Activated T-cell treated with anti-CD3 and anti-CD28 coated beads for 1 hour (primary cell): ENCODE results near the gene ATG7.
"Not testable (repeated sequence)": the region's sequence is repeated elsewhere in the genome, so short reads cannot be mapped to it uniquely, and the experiment has no call there.

Source experiments
- DNase-seq: peaks from one replicate; pipeline ENCODE4 v3.0.0-alpha.2; 2020; ENCODE audit warnings: low read depth

ATG7 gene

DNA sequence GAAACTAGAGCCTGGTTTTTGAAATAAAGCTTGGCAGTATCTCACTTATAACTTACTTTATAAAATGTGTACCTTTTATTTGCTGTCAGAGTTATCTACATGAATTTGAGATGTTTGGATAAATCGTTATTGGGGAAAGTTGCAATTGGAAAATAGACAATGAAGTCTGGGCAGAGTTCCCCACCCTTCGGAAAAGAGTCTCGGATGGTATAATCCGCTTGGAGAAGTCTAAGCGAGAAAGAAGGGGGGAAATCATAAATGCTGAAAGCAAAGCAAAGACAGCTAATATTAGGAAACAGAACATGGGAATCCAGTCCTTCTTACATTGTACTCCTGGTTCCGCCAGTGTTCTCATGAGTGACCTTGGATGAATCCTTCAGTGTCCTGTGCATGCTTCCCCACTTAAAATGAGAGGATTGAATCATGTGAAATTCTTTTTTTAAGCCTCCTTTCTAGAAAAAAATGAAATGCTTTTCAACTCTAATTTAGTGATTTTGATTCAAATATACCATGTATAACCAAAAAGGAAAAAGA, 162.4 kb downstream of the ATG7 start:
- no peak for DNase-seq

DNA sequence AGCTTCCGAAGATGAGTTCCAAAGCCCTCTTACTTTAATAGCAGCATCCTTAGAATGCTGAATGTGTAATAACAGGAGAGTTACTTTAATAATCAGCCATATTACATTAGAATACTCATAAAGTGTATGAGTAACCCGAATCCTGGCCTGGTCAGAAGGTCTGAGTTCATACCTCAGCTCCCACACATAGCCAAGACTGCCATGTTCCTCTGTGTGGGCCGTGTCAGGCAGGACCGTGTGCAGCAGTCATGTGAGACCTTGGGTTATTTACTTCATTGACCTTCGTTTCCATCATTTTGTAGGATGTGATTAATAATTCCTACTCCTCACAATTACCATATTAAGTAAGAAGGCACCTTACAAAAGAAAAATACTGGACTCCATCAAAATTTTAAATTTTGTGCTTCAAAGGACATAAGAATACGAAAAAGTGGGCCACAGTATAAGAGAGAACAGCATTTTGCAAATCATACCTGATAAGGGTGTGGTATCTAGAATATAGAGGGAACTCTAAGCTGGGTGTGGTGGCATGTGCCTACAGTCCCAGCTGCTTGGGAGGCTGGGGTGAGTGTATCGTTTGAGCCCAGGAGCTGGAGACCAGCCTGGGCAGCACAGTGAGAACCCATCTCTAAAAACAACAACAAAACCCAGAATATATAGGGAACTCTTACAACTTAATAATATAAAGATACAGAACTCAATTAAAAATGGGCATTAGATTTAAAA, 163.4 kb downstream of the ATG7 start:
- DNase-seq = no peak

DNA sequence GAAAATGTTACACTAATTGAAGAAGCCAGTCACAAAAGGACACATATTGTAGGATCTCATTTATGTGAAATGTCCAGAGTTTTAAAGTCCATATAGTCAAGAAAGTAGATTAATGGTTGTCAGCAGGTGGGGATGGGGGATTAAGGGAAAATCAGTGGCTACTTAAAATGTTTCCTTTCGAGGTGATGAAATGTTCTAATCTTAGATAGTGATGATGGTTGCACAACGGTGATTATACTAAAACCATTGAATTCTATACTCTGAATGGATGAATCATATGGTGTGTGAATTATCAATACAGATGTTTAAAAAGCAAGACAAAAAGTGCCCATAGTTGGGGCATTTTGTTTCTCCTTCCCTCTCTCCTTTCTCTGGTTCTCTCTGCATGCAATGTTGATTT, 164.6 kb downstream of the ATG7 start:
- no peak for DNase-seq

DNA sequence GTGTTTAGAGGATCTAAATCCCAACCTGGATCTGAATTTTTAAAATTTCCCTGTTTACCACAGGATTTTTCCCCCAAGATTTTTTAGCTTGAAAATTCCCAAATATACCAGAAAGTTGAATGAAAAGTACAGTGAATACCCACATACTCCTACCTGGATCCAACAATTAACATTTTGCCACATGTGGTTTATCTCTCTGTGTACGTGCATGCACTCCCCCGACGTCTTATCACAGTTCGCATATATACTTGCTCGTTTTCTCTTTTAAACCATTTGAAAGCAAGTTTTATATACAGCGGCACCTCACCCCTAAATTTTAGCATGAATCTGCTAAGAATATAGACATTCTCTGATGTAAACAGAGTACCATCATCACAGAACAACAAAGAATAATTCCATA, 165.3 kb downstream of the ATG7 start:
- DNase-seq = no peak

DNA sequence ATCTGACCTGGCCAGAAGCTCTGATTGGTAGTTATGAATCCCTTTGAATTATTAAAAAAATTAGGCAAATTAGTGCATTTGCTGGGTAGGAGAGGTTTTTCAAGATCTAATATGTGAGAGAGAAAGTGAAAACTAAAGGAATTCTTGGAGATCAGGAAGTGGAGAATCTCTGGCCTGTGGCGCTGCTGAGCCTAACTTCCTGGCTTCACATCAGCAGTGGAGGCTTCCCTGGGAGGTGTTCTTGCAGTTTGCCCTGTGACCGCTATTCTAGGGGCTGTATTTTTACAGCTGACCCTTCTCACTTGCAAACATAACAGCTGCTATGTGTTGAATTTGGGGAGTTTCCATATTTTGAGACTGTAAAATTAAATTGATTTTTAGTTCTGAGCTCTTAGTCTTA, 166.4 kb downstream of the ATG7 start:
- no peak for DNase-seq

DNA sequence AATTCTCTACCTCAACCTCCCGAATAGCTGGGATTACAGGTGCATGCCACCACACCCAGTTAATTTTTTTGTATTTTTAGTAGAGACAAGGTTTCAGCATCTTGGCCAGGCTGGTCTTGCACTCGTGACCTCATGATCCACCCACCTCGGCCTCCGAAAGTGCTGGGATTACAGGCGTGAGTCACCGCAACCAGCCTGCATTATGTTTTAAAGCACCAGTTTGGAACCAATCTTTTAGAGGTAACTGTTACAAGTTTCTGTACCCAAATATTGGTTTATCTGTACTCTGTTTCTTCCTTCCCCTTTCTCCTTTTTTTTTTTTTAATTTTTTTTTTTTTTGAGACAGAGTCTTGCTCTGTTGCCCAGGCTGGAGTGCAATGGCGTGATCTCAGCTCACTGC, 169.1 kb downstream of the ATG7 start:
- DNase-seq = not testable (repeated sequence)

DNA sequence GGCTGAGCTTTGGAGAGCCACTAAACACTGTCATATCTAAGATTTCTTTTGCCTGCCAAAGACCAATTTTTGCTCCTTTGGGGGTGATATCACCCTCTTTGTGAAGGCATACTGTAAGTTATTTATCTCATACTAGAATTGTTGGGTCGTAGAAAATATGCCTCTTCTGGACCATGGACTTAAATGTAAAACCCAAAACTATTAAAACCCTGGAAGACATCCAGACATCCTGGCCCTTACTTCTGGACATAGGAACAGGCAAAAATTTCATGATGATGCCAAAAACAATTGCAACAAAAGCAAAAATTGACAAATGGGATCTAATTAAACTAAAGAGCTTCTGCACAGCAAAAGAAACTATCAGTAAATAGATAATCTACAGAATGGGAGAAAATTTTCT, 172.2 kb downstream of the ATG7 start:
- no peak for DNase-seq

DNA sequence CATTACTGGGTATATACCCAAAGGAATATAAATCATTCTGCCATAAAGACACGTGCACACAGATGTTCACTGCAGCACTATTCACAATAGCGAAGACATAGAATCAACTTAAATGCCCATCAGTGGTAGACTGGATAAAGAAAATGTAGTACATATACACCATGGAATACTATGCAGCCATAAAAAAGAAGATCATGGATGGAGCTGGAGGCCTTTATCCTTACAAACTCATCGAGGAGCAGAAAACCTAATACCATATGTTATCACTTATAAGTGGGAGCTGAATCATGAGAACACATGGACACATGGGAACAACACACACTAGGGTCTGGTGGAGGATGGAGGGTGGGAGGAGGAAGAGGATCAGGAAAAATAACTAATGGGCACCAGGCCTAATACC, 173.0 kb downstream of the ATG7 start:
- not testable (repeated sequence) for DNase-seq

DNA sequence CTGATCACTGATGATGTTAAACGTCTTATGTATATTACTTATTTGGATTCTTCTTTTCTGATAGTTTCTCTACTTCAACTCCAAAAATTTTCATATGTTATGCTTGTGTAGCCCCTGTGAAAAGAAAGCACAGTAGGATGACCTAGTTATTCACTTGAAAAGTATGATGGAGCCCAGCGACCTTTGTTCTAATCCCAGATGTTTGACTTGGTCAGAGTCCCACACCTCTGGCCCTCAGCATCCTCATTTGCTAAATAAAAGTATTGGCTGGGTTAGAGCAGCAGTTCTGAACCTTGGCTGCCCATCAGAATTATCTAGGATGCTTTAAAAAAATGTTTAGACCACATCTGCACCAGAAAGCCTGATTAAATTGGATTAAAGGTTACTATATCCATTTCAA, 173.7 kb downstream of the ATG7 start:
- DNase-seq = no peak

DNA sequence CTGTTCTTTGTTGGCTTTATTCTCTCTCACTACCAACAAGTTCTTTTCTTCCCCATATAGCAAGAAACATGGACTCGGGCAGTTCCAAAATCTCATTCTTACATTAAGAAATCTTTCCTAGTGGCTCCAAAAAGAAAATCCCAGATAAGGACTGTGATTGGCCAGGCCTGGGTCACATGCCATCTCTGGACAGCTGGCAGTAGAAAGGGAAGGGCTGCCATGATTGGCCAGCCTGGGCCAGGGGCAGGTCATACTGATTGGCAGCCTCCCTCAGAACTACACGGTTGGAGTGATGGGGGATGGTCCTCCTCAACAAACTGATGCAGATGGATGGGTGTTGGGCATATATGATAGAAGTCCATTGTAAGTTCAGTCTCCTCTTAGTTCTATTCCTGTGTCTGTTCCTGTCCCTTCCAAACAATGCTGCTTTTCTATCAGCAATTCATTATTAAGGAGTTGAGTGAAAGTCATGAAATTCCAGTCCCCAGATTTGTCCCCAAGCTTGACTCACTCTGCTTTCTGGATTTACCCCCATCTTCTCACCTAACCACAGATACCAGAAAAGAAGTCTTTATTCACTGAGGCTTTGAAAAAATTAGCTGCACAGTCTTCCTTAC, 175.5 kb downstream of the ATG7 start:
- no peak for DNase-seq

DNA sequence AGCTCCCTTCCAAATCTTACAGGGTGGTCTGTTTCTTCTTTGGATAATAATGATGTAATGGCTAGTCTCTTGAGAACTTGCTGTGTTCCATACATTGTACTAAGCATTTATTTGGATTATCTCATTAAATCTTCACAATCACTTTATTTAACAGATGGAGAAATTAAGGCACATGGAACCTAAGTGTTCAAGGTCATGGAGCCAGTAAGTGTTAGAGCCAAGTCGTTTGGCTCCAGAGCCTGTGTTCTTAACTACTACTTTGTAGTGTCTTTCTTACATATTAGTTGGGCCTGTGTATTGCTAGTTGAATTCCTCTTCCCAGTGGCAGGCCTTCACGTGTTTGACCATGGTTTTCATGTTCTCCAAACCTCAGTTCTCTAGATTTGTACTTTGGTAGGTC, 177.8 kb downstream of the ATG7 start:
- DNase-seq = no peak

DNA sequence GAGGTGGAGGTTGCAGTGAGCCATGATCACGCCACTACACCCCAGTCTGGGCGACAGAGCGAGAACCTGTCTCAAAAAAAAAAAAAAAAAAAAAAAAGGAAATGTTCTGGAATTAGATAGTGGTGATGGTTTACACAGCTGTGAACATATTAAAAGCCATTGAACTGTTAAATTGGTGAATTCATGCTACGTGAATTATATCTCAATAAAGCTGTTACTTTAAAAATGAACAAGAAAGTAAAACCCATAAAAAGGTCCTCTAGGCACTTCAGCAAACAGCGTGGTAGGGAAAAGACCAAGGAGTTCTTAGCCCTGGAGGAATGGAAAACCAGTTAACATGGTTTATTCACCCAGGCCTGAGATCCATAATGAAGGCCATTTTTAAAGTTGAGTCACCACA, 180.1 kb downstream of the ATG7 start:
- DNase-seq = no peak

DNA sequence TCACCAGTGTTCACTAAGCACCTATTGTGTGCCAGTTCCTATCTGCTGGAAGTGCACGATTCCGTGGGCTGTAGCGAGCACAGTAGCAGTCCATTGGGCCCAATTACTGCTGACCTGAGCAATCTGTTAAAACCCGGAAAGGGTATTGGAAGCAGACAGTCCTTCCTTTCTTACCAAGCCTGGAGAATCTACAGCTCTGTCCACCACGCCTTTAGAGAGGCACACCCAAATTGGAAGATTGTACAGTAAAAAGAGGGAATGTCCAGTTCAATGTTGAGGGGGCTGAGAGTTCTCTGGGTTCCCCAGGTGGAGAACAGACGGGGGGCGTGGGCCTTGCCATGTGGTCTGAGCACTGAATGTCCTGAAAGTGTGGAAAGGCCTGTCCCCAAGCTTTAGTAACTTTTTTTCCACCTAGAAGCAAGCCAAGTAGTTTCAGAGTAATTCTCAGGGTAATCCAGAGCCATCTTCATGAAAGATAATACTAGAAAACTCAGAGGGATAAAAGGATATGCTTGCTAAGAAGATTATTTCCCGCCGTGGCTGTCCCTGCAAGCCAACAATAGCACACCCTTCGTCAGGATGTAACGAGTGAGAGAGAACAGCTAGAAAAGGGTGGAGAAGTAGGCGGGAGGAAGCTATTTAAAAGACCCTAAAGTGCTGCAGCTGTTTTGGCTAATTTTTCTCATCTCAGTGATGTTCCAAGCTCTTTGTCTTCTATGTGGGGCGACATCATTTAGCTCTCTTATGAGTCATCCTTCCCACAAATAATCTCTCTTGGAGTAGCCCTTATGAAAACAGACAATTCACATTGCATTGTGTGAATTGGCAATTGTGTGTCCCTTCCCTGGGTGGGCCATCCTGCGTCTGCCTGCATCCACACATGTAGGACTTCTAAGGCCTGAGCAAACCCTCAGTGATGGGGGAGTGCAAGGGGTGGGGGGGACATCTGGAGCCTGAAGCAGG, 181.0 kb downstream of the ATG7 start:
- DNase-seq = no peak

DNA sequence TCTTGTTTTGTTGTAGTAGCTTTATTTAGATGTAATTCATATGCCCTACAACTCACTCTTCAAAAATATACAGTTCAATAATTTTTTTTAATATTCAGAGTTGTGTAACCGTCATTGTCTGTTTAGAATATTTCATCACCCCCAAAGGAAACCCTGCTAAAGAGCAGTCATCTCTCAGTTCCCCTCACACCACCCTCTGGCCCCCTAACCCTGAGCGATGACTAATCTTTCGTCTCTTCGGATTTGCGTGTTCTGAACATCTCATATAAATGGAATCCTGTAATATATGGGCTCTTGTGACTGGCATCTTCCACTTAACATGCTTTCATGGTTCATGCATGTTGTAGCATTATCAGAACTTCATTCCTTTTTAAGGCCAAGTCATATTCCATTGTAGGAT, 183.8 kb downstream of the ATG7 start:
- DNase-seq = no peak

DNA sequence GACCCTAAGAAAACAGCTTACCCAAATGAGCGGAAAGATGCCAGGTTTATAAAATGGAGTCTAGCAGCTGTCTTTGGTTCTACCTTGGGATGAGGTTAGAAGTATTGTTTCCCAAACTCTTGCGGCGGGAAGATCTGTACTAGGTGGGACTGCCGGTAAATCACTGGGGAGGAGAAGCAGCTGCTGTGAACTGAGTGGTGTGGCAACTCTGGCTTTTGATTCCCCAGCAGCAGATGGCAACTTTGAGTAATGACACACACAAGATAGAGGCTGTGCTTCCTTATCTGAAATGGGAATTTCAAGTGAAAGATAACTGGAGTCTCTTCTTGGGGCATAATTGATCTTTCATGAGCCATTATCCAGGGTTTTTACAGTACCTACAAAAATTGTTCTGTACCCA, 184.9 kb downstream of the ATG7 start:
- DNase-seq = no peak

DNA sequence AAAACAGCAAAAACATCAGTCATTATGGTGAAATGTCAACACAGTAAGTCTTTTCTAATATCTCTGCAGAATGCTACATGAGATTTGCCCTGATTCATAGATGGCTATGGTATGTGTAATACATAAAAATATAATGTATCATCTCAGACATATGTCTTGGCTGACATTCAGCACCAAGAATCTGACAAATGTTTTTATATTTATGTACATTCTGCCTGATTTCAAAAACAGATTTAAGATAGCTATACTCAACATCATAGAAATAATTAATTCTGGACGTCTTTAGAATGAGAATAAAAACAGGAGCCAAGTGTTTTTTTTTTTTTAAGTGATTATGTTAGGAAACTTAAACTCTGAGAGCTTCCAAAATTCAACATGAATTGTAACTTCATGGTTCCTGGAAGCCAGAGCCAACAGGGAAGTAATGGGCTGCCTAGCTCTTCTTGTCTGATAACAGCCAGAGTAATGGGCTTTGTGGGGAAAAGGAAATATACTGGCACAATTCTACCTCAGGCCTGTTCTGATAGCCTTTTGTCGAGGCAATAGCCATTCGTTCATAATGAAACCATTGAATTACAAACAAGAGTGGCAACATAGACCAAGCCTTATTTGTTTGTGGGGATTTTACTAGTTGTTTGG, 187.1 kb downstream of the ATG7 start:
- no peak for DNase-seq

DNA sequence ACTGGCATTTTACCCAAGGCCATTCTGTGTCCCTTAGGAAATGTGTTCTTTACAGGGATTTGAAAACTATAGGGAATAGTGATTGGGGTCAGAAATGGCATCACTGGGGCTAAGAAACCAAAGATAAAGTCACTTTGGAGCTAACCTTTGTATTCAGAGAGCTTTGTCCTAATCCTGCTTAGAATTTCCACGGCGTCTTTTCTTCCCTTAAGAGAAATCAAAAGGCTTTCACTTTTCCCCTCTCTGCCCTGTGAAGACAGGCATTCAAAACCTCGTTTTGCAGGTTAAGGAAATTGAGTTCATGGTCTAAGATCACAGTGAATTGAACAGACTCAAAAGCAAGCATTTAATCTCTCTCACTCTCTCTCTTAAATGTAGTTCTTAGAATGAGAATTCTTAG, 189.0 kb downstream of the ATG7 start:
- no peak for DNase-seq

DNA sequence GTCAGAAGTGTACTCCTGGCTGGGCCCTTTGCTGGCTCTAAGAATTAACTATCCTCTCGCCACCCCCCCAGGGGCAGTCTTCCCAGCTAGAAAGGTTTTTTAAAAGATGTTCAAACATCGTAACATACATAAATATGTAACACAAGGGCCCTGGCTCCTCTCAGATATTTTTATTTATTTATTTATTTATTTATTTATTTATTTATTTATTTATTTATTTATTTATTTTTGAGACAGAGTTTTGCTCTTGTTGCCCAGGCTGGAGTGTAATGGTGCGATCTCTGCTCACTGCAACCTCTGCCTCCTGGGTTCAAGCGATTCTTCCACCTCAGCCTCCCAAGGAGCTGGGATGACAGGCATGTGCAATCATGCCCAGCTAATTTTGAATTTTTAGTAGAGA, 190.5 kb downstream of the ATG7 start:
- not testable (repeated sequence) for DNase-seq

DNA sequence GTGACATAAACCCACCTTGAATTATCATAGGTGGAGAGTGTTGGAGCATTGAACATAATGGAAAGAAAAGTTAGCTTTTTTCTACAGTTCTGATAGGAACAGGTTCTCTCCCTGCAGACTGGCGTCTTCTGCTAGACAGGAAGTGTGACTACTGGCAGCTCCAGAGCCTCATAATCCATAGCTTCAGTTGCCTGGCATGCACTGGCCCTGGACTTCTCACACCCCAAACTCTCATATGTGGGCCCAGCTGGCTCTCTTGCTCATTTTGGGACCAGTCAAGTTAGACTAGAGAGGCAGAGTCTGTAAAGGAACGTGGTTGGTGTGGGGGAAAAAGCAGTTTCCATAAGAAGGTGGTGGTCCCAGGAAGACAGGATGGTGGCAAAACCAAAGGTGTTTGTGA, 191.4 kb downstream of the ATG7 start:
- no peak for DNase-seq

DNA sequence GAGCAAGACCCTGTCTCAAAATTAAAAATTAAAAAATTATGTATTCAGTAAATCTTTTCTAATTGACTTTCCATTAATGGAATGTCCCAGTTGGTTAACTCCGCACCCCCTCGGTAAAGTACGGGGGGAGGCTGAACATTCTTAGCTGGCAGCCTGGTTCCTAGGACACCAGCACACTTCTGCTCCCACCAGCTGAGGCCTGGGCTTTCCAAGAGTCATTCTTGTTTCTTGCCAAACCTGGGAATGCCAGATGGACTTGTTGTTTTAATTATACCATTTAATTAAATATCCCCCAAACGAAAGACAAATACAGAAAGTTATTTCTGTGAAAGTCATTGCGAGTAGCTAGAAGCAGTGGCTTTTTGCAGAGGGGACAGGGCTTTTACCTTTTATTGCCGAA, 192.2 kb downstream of the ATG7 start:
- no peak for DNase-seq

DNA sequence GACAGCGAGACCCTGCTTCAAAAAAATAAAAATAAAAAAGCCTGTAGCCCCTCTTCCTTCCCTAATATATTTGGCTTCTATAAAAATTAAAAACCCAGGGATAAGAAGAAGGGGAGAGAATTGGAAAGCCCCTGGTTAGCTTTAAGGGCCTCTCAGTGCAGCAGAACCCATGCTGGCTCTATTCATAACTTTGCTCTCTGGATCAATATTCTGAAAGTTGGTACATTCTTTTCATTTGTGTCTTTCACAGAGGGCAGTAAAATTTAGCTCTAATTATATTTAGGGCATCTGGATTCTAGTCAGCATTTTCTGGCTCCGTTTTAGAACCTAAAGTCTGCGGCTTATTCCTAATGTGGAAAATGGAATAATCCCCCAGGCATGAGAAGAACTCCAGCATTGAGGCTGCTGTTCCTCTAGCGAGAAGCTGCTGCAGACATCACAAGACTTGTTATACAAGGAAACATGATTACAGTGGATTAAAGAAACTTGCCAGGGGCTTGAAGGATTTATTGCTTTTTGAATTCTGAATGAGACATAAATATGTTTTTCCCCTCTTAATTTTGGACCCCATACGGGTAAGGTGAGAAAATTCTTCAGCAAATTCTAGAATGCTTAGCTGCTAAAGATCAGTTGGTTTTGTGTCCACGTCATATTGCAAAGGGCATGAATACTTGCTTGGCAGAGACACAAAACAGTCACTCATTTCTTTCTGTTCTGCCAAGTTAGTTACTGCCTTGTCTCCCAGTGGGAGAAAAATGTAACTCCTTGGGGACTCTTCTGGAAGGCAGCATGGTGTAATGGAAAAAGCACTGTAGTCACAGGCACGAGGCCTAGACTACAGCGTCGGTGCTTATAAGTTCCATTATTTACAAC, 193.8 kb downstream of the ATG7 start:
- DNase-seq = no peak
